Heart left ventricle (tissue), 13 donors: ENCODE measurements around the gene IGBP1.

Experiments used
- CTCF ChIP-seq, 12 donors: fragments of 200-600 bp; sonication (generic) in 4 of 12; IDR thresholded peaks; one replicate each; pipeline versions ENCODE4 v1.5.0 to v1.8.0; 2018 to 2022; ENCODE audit warnings: antibody characterized with exemption in 12 of 12, mild to moderate bottlenecking in 5 of 12
- POLR2A ChIP-seq, 2 donors: fragments of 450-650 bp; IDR thresholded peaks; one replicate each; pipeline ENCODE4 v1.6.1; 2017; ENCODE audit warnings: antibody characterized with exemption in 2 of 2, mild to moderate bottlenecking in 2 of 2, moderate library complexity in 2 of 2
- donor health status: ischemic (EF 13 %, LVEDD 7.1; RV severe dilation, severe dysfunction).
- donor health status: DM: no; HTN: yes; CAD: no.
- donor health status: DM: no; HTN: no; CAD: no.
- donor health status: ischemic (EF 25% LVEDD 6.9; RV normal size, moderate dysfunction).
- donor health status: ischemic (EF 25% LVEDD 5.7; RV mildly dilated, moderate dysfunction).
- donor health status: ischemic (EF 35%, LVEDD 5.7; RV mildly dilated, moderate dysfunction).
- donor health status: nonischemic (EF 11% LVEDD 7.7; RV severe dilation, severe dysfunction).
- donor health status: DM: yes; HTN: yes; CAD: no.
- donor health status: PGD.
- donor health status: ischemic (EF 29% LVEDD 5.4; RV normal size, mild dysfunction).
- donor health status: nonischemic (EF 23%, LVEDD 6.1; RV moderate dilation, normal function).

GRCh38 chrX:70171624-70172023 lies 38.4 kb downstream of the IGBP1 start:
- TF ChIP-seq CTCF (IDR thresholded peaks at IDR 0.05), result no peak
- no peak for TF ChIP-seq POLR2A (IDR thresholded peaks at IDR 0.05)
